ENCODE measurements around the gene NUP62.

DNA sequence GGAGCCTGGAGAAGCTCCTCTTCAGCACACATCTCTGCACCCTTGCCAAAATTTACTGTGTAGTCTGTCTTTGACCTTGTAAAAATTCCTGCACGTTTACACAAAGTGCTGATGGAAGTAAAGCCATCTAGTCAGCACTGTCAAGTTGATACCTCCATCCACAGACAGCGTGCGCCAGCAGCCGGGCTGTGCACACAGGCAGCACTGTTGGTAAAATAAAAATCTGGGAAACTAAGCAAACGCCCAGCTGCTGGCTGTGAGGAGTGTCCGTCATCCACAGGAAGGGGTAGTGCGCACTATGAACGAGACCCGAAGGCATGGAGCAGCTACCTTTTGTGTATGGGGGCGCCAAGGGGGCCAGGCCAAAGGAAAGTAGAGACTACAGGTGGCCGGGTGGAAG is 49.0 kb upstream of the NUP62 start:
- TF ChIP-seq, protein P1, sequence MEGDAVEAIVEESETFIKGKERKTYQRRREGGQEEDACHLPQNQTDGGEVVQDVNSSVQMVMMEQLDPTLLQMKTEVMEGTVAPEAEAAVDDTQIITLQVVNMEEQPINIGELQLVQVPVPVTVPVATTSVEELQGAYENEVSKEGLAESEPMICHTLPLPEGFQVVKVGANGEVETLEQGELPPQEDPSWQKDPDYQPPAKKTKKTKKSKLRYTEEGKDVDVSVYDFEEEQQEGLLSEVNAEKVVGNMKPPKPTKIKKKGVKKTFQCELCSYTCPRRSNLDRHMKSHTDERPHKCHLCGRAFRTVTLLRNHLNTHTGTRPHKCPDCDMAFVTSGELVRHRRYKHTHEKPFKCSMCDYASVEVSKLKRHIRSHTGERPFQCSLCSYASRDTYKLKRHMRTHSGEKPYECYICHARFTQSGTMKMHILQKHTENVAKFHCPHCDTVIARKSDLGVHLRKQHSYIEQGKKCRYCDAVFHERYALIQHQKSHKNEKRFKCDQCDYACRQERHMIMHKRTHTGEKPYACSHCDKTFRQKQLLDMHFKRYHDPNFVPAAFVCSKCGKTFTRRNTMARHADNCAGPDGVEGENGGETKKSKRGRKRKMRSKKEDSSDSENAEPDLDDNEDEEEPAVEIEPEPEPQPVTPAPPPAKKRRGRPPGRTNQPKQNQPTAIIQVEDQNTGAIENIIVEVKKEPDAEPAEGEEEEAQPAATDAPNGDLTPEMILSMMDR (IDR thresholded peaks at IDR 0.05), result no peak
- TF ChIP-seq, protein P2, sequence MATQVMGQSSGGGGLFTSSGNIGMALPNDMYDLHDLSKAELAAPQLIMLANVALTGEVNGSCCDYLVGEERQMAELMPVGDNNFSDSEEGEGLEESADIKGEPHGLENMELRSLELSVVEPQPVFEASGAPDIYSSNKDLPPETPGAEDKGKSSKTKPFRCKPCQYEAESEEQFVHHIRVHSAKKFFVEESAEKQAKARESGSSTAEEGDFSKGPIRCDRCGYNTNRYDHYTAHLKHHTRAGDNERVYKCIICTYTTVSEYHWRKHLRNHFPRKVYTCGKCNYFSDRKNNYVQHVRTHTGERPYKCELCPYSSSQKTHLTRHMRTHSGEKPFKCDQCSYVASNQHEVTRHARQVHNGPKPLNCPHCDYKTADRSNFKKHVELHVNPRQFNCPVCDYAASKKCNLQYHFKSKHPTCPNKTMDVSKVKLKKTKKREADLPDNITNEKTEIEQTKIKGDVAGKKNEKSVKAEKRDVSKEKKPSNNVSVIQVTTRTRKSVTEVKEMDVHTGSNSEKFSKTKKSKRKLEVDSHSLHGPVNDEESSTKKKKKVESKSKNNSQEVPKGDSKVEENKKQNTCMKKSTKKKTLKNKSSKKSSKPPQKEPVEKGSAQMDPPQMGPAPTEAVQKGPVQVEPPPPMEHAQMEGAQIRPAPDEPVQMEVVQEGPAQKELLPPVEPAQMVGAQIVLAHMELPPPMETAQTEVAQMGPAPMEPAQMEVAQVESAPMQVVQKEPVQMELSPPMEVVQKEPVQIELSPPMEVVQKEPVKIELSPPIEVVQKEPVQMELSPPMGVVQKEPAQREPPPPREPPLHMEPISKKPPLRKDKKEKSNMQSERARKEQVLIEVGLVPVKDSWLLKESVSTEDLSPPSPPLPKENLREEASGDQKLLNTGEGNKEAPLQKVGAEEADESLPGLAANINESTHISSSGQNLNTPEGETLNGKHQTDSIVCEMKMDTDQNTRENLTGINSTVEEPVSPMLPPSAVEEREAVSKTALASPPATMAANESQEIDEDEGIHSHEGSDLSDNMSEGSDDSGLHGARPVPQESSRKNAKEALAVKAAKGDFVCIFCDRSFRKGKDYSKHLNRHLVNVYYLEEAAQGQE (IDR thresholded peaks at IDR 0.05; ENCODE audit: insufficient read depth in 1 of 2, low read depth in 2 of 2, low read length in 1 of 2), result no peak
- TF ChIP-seq POLR2AphosphoS5 (IDR thresholded peaks at IDR 0.05; ENCODE audit: low read depth, low read length) (no peak), SIN3A (IDR thresholded peaks at IDR 0.05; ENCODE audit: borderline replicate concordance, insufficient read depth, low read depth, low read length) (no peak), TCF7L2 (IDR thresholded peaks at IDR 0.05; ENCODE audit: low read depth, low read length) (no peak)

Measured in Panc1 (cell line).